Keratinocyte (primary cell): ENCODE measurements around the gene FOXP3.

ENCODE experiments used
- CTCF ChIP-seq, 3 experiments: IDR thresholded peaks in 1 of 3; conservative IDR thresholded peaks in 1 of 3; optimal IDR thresholded peaks in 1 of 3; 2 replicates in 2 of 3; 3 replicates in 1 of 3; pipeline versions ENCODE3 to v1.5.1; 2011; ENCODE audit warnings: low read length in 3 of 3, mild to moderate bottlenecking in 3 of 3, moderate library complexity in 2 of 3, control low read depth in 1 of 3, inconsistent platforms in 1 of 3; ENCODE audit not compliant: insufficient read depth in 2 of 3; ENCODE audit errors: extremely low read depth in 1 of 3
- EZH2 ChIP-seq: IDR thresholded peaks from one replicate; pipeline ENCODE4 v1.6.1; 2012; ENCODE audit warnings: inconsistent platforms, mild to moderate bottlenecking, low read length, moderate library complexity

- TF ChIP-seq CTCF (optimal IDR thresholded peaks at IDR 0.05 in 1 of 3, IDR thresholded peaks at IDR 0.05 in 1 of 3, conservative IDR thresholded peaks at IDR 0.05 in 1 of 3; ENCODE audit: extremely low read depth in 1 of 3, insufficient read depth in 2 of 3, low read length in 3 of 3) = no peak
- TF ChIP-seq EZH2 = no peak
Observed at GRCh38 chrX:49254639-49255038, 9.9 kb downstream of the FOXP3 start.
